ENCODE measurements around the gene IFT122.
"Not testable (repeated sequence)": the region's sequence is repeated elsewhere in the genome, so short reads cannot be mapped to it uniquely, and the experiment has no call there.

The IFT122 gene

DNA sequence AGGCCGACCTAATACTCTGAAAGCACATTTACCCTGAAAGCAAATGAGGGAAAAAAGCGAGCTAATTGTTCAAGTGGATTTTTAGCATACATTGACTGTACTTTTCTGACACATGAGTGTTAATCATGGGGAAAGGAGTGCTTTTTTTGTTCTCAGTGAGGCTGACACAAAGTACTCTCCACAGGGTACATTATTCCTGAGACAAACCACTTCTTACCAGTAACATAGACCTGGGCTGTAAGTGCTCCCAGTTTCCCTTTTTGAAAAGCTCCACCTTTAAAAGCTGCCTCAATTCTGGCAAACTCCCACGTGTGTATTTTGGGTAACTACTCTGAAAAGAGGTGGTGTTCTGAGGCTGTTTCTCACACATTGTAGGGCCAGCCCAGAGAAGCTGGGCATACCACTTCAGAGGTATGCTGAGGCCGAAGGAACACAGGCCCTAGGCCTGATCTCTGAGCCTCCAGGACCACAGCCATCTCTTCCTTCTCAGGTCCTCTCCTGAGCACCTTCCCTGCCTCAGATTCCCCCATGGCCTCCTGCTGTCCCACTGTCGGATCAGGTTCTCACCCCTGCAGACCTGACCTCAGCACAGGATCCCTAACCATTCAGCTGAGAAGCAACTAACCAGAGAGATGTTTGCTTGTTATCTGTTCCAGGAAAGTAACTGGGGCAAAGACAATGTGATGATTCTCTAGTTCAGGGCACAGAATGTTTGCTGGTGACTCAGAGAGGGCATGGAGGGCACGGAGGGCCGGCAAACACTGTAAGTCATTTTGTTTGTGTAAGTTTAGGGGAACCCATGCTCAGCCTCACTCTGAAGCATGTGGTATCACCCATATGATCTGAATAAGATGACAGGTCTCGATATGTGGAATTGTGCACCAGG lies 58.8 kb downstream of the IFT122 start:
- H3K4me3 ChIP-seq (ENCODE audit: severe bottlenecking); H3K9me3 ChIP-seq (ENCODE audit: severe bottlenecking); H3K27me3 ChIP-seq (ENCODE audit: insufficient read depth, poor library complexity, severe bottlenecking); H3K4me1 ChIP-seq (ENCODE audit: insufficient read depth, poor library complexity, severe bottlenecking); DNase-seq (ENCODE audit: low spot score); ATAC-seq (ENCODE audit: low read depth); H3K36me3 ChIP-seq (ENCODE audit: low read depth); H3K27ac ChIP-seq (ENCODE audit: poor library complexity, severe bottlenecking): not testable (repeated sequence)

DNA sequence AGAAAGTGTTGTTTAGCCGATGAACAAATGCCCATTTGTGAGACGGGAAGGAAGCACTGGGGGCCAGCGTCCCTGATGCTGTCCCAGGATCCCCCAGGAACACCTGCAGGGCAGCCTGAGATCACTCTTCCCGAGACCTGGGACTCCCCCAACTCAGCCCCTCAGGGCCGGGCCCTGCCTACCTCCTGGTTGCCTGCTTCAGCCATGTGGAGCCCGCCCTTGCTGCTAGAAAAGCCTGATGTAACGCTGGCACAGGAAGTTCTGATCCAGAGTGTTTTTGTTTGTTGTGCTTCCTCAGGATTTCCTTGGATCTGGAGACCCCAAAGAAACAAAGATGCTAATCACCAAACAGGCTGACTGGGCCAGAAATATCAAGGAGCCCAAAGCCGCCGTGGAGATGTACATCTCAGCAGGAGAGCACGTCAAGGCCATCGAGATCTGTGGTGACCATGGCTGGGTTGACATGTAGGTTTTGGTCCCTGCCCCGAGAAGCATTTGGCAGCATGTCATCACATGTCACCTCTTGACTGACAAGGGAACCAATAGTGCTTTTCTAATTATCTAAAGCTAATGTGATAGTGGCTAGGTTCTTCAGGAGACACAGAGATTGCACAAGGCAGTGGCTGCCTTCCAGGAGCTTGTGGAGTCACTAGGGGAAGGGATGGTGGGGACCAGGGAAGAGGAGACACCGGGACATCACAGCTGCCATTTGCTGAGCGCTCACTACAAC lies 59.7 kb downstream of the IFT122 start:
- not testable (repeated sequence) for H3K27me3 ChIP-seq (ENCODE audit: insufficient read depth, poor library complexity, severe bottlenecking); ATAC-seq (ENCODE audit: low read depth); H3K4me1 ChIP-seq (ENCODE audit: insufficient read depth, poor library complexity, severe bottlenecking); H3K4me3 ChIP-seq (ENCODE audit: severe bottlenecking); H3K36me3 ChIP-seq (ENCODE audit: low read depth); DNase-seq (ENCODE audit: low spot score); H3K27ac ChIP-seq (ENCODE audit: poor library complexity, severe bottlenecking); H3K9me3 ChIP-seq (ENCODE audit: severe bottlenecking)

DNA sequence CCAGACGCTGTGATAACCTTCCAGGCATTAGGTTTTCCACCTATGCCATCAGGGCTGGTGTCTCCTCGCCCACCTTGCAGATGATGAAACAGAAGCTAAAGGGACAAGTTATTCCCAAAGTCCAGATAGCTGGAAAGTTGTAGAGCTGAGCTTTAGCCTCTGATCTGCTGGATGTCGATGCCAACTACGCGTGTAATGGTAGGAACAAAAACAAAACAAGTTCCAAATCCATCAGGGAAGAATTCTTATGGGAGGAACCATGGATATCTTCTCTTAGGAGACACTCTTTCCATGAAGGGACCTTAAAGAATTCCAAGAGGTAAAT lies 60.3 kb downstream of the IFT122 start:
- peaks cover 4% of the 10 kb centered on the region for H3K36me3 ChIP-seq (ENCODE audit: low read depth)
- TF ChIP-seq, protein P1, sequence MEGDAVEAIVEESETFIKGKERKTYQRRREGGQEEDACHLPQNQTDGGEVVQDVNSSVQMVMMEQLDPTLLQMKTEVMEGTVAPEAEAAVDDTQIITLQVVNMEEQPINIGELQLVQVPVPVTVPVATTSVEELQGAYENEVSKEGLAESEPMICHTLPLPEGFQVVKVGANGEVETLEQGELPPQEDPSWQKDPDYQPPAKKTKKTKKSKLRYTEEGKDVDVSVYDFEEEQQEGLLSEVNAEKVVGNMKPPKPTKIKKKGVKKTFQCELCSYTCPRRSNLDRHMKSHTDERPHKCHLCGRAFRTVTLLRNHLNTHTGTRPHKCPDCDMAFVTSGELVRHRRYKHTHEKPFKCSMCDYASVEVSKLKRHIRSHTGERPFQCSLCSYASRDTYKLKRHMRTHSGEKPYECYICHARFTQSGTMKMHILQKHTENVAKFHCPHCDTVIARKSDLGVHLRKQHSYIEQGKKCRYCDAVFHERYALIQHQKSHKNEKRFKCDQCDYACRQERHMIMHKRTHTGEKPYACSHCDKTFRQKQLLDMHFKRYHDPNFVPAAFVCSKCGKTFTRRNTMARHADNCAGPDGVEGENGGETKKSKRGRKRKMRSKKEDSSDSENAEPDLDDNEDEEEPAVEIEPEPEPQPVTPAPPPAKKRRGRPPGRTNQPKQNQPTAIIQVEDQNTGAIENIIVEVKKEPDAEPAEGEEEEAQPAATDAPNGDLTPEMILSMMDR (IDR thresholded peaks at IDR 0.05; ENCODE audit: poor library complexity, severe bottlenecking) = no peak
- ATAC-seq (ENCODE audit: low read depth) (no peak), DNase-seq (ENCODE audit: low spot score) (no peak)
- peaks cover 3% of the 10 kb centered on the region for H3K4me1 ChIP-seq (ENCODE audit: insufficient read depth, poor library complexity, severe bottlenecking)
- H3K27ac ChIP-seq (ENCODE audit: poor library complexity, severe bottlenecking) = no peak overlapping the region
- no peaks in the 10 kb centered on the region for H3K9me3 ChIP-seq (ENCODE audit: severe bottlenecking)
- no peak overlapping the region for H3K4me3 ChIP-seq (ENCODE audit: severe bottlenecking)
- H3K27me3 ChIP-seq (ENCODE audit: insufficient read depth, poor library complexity, severe bottlenecking) = no peaks in the 10 kb centered on the region

DNA sequence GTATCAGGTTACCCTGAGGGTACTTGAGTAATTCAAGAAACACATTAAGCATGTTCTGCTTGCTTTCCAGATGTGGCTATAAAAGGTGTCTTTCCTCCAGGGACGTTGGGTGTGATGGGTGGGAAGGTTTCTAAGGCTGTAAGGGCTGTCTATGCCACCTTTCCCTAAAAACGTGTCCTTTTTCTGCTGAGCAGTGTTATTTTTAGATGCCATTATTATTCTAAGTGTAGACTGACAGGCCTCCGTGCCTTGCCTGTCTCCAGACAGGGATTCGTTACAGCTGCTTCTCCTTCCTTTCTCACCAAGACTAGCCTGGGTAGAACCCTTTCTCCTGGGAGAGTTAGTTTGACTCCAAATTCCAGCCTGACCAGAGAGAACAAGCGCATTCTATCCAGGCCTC lies 61.6 kb downstream of the IFT122 start:
- no peak for DNase-seq (ENCODE audit: low spot score)
- Histone ChIP-seq H3K27me3 (ENCODE audit: insufficient read depth, poor library complexity, severe bottlenecking) (no peaks in the 10 kb centered on the region), H3K9me3 (ENCODE audit: severe bottlenecking) (no peaks in the 10 kb centered on the region), H3K4me3 (ENCODE audit: severe bottlenecking) (no peak overlapping the region), H3K36me3 (ENCODE audit: low read depth) (no peaks in the 10 kb centered on the region), H3K27ac (ENCODE audit: poor library complexity, severe bottlenecking) (no peak overlapping the region), H3K4me1 (ENCODE audit: insufficient read depth, poor library complexity, severe bottlenecking) (no peaks in the 10 kb centered on the region)
- no peak for ATAC-seq (ENCODE audit: low read depth)
- TF ChIP-seq, protein P1 (IDR thresholded peaks at IDR 0.05; ENCODE audit: poor library complexity, severe bottlenecking) = no peak

DNA sequence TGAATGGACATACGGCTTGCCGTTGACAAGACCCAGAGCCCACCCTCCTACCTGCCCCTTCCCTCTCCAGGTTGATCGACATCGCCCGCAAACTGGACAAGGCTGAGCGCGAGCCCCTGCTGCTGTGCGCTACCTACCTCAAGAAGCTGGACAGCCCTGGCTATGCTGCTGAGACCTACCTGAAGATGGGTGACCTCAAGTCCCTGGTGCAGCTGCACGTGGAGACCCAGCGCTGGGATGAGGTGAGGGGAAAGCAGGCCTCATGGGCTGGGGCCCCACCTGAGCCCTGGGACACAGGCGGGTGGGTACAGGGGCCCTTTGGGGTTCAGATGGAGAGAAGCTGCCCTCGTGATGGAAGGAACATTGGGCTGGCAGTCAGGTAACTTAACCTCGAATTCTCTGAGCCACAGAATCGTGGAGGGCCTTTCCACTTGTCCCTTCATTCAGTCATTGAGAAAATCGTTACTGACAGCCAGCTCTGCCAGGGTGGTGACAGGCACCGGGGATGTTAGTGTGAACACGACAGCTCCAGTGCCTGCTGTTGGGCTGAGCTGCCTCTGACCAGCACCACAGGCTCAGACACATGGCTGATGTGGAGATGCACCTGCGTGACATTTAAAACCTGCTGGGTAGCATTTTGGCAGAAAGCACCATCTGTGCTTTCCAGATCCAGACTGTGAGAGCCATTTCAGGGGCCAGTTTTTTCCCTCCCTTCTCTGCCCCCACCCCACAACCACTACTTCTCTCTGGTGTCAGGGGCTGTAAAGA lies 62.8 kb downstream of the IFT122 start:
- no peak overlapping the region for H3K4me3 ChIP-seq (ENCODE audit: severe bottlenecking)
- no peak for DNase-seq (ENCODE audit: low spot score)
- H3K27me3 ChIP-seq (ENCODE audit: insufficient read depth, poor library complexity, severe bottlenecking) = no peaks in the 10 kb centered on the region
- no peaks in the 10 kb centered on the region for H3K4me1 ChIP-seq (ENCODE audit: insufficient read depth, poor library complexity, severe bottlenecking)
- TF ChIP-seq, protein P1 (IDR thresholded peaks at IDR 0.05; ENCODE audit: poor library complexity, severe bottlenecking) = no peak
- ATAC-seq (ENCODE audit: low read depth) = no peak
- H3K27ac ChIP-seq (ENCODE audit: poor library complexity, severe bottlenecking) = no peak overlapping the region
- no peaks in the 10 kb centered on the region for H3K36me3 ChIP-seq (ENCODE audit: low read depth)
- H3K9me3 ChIP-seq (ENCODE audit: severe bottlenecking) = no peaks in the 10 kb centered on the region

Measured in RWPE2 (cell line).